AG09309 (cell line): ENCODE measurements around the gene LPIN3.

Source experiments
- DNase-seq: peaks from one replicate; pipeline ENCODE4 v3.0.0-alpha.2; 2010; ENCODE audit warnings: low read depth
- H3K4me3 ChIP-seq: 2 replicates; pipeline ENCODE4 v1.5.1; 2011; ENCODE audit warnings: mild to moderate bottlenecking, low read depth, low read length, moderate library complexity; ENCODE audit not compliant: control insufficient read depth
- CTCF ChIP-seq: IDR thresholded peaks from 2 replicates; pipeline ENCODE4 v1.5.1; 2011; ENCODE audit warnings: mild to moderate bottlenecking, low read depth, low read length, inconsistent platforms; ENCODE audit not compliant: insufficient read depth, control insufficient read depth; ENCODE audit errors: missing control alignments

LPIN3 gene

GRCh38 chr20:41340327-41341055, at the start of gene LPIN3:
TSS of gene LPIN3 (plus strand) at chr20:41340821. CDS start at chr20:41345804, 4,983 bp downstream.
- DNase-seq, result peak; percentile 21
- H3K4me3 ChIP-seq, result peak within 1 kb of the TSS; percentile 42
- TF ChIP-seq CTCF, result peak; percentile 15

- H3K4me3 ChIP-seq, result no peak overlapping the region
- no peak for DNase-seq
- TF ChIP-seq CTCF, result no peak
Observed at GRCh38 chr20:41293269-41294037, 47.2 kb upstream of the LPIN3 start.

- no peak for TF ChIP-seq CTCF
- DNase-seq, result no peak
- no peak overlapping the region for H3K4me3 ChIP-seq
Observed at GRCh38 chr20:41299899-41300298, 40.7 kb upstream of the LPIN3 start.

GRCh38 chr20:41300383-41300782, 40.2 kb upstream of the LPIN3 start:
- no peak overlapping the region for H3K4me3 ChIP-seq
- no peak for TF ChIP-seq CTCF
- DNase-seq, result no peak

- no peak for TF ChIP-seq CTCF
- no peak for DNase-seq
- H3K4me3 ChIP-seq, result no peak overlapping the region
Observed at GRCh38 chr20:41300886-41301285, 39.7 kb upstream of the LPIN3 start.

GRCh38 chr20:41304002-41304401, 36.6 kb upstream of the LPIN3 start:
- TF ChIP-seq CTCF, result no peak
- no peak for DNase-seq
- no peak overlapping the region for H3K4me3 ChIP-seq
